ENCODE data around the gene RAB14. TPM values are rescaled to one million over a fixed set of nuclear protein-coding genes. Genes with fewer than 3 reads are reported as not detected.

Gene RAB14
- total RNA-seq, 1 experiment from 2014 or later: 82.6 TPM

- H3K4me2 ChIP-seq: peak overlapping the region; percentile 67
- peak overlapping the region; percentile 94 for H3K27ac ChIP-seq
Observed at GRCh38 chr9:121235512-121235911, 33.8 kb upstream of the RAB14 start.

GRCh38 chr9:121234832-121235161, 33.1 kb upstream of the RAB14 start:
- Histone ChIP-seq H3K79me2 (ENCODE audit: low read depth) (no peaks in the 10 kb centered on the region), H4K20me1 (ENCODE audit: insufficient read depth) (no peaks in the 10 kb centered on the region), H3F3A (ENCODE audit: insufficient read depth, low read depth) (peaks cover 32% of the 10 kb centered on the region), H3K9me2 (ENCODE audit: insufficient read depth) (no peaks in the 10 kb centered on the region), H3K4me2 (peak overlapping the region; percentile 67), H3K9me3 (ENCODE audit: insufficient read depth, low read depth) (no peaks in the 10 kb centered on the region), H3K4me3 (no peak overlapping the region), H3K27me3 (ENCODE audit: insufficient read depth, low read depth) (no peaks in the 10 kb centered on the region), H3K4me1 (replicated peaks; ENCODE audit: insufficient read depth) (peaks cover 32% of the 10 kb centered on the region), H3K36me3 (ENCODE audit: low read depth) (no peaks in the 10 kb centered on the region), H3K27ac (peak overlapping the region; percentile 94), H2AFZ (peak overlapping the region; percentile 7; the same call in 1 of the 2 replicates)
- ChIA-PET CTCF (interaction anchor here (1.0 to 1.4 kb wide), 3 partner anchors 35 to 85 kb away, joined by 3 to 4 read pairs (median 4); no protein-coding TSS in a partner anchor), POLR2A (ENCODE audit: unreplicated experiment) (interaction anchor here (0.6 to 1.1 kb wide), 2 partner anchors 44 to 52 kb away, joined by 4 read pairs; no protein-coding TSS in a partner anchor)
- no peak for DNase-seq
- intact Hi-C loops (cut with micrococcal nuclease; ENCODE audit: unreplicated experiment): loop anchor here (1.0 to 2.0 kb wide), 3 partner anchors 44 to 117 kb away; no protein-coding TSS in a partner anchor
- TSS peak; percentile 45 for BruUV-seq (replicated peaks)
- TF ChIP-seq CTCF (conservative IDR thresholded peaks at IDR 0.05) (no peak), EZH2 (IDR thresholded peaks at IDR 0.05; ENCODE audit: low read depth) (no peak)

More at GRCh38 chr9:121235512-121235911, 33.8 kb upstream of the RAB14 start:
- Histone ChIP-seq H3K36me3 (ENCODE audit: low read depth) (no peaks in the 10 kb centered on the region), H2AFZ (no peak overlapping the region), H3K4me3 (no peak overlapping the region), H3F3A (ENCODE audit: insufficient read depth, low read depth) (peaks cover 32% of the 10 kb centered on the region), H4K20me1 (ENCODE audit: insufficient read depth) (no peaks in the 10 kb centered on the region), H3K9me3 (ENCODE audit: insufficient read depth, low read depth) (no peaks in the 10 kb centered on the region), H3K9me2 (ENCODE audit: insufficient read depth) (no peaks in the 10 kb centered on the region), H3K27me3 (ENCODE audit: insufficient read depth, low read depth) (no peaks in the 10 kb centered on the region), H3K79me2 (ENCODE audit: low read depth) (no peaks in the 10 kb centered on the region), H3K4me1 (replicated peaks; ENCODE audit: insufficient read depth) (peaks cover 32% of the 10 kb centered on the region)
- ChIA-PET CTCF (no interaction called here), POLR2A (ENCODE audit: unreplicated experiment) (interaction anchor here (0.6 to 1.1 kb wide), 2 partner anchors 43 to 51 kb away, joined by 4 read pairs; no protein-coding TSS in a partner anchor)
- BruUV-seq (replicated peaks): no TSS peak
- TF ChIP-seq CTCF (conservative IDR thresholded peaks at IDR 0.05) (no peak), EZH2 (IDR thresholded peaks at IDR 0.05; ENCODE audit: low read depth) (no peak)
- DNase-seq: no peak
- intact Hi-C loops (cut with micrococcal nuclease; ENCODE audit: unreplicated experiment): loop anchor here (2.0 kb wide), 1 partner anchor 51 kb away; no protein-coding TSS in a partner anchor

- no peaks in the 10 kb centered on the region for H3K36me3 ChIP-seq (ENCODE audit: low read depth)
- H3K4me2 ChIP-seq: peak overlapping the region; percentile 67
- CTCF ChIA-PET: interaction anchor here (0.6 to 1.4 kb wide), 4 partner anchors 19 to 86 kb away, joined by 3 to 5 read pairs (median 4); no protein-coding TSS in a partner anchor
- no peaks in the 10 kb centered on the region for H3K27me3 ChIP-seq (ENCODE audit: insufficient read depth, low read depth)
- H2AFZ ChIP-seq: peak overlapping the region; percentile 7
- no peaks in the 10 kb centered on the region for H3K9me3 ChIP-seq (ENCODE audit: insufficient read depth, low read depth)
- TSS peak; percentile 67 for BruUV-seq (replicated peaks)
- POLR2A ChIA-PET (ENCODE audit: unreplicated experiment): interaction anchor here (1.1 kb wide), 1 partner anchor 53 kb away, joined by 4 read pairs; no protein-coding TSS in a partner anchor
- H3K4me3 ChIP-seq: no peak overlapping the region
- no peaks in the 10 kb centered on the region for H4K20me1 ChIP-seq (ENCODE audit: insufficient read depth)
- H3K9me2 ChIP-seq (ENCODE audit: insufficient read depth): no peaks in the 10 kb centered on the region
- H3K27ac ChIP-seq: peak overlapping the region; percentile 94
- H3K4me1 ChIP-seq (replicated peaks; ENCODE audit: insufficient read depth): peaks cover 32% of the 10 kb centered on the region
- TF ChIP-seq EZH2 (IDR thresholded peaks at IDR 0.05; ENCODE audit: low read depth): no peak
- TF ChIP-seq CTCF (conservative IDR thresholded peaks at IDR 0.05): no peak
- DNase-seq: peak; percentile 78 to 97
- intact Hi-C loops (cut with micrococcal nuclease; ENCODE audit: unreplicated experiment): loop anchor here (1.0 to 2.0 kb wide), 3 partner anchors 44 to 117 kb away; no protein-coding TSS in a partner anchor
- no peaks in the 10 kb centered on the region for H3K79me2 ChIP-seq (ENCODE audit: low read depth)
- peaks cover 32% of the 10 kb centered on the region for H3F3A ChIP-seq (ENCODE audit: insufficient read depth, low read depth)
Observed at GRCh38 chr9:121233906-121234831, 32.5 kb upstream of the RAB14 start.
